Measurements from ENCODE around the gene SRC. TPM values are rescaled to one million over a fixed set of nuclear protein-coding genes. Genes with fewer than 3 reads are reported as not detected.

SRC gene
- total RNA-seq, 1 experiment from 2014 or later: 42.3 TPM

GRCh38 chr20:37319151-37319671, 26.7 kb upstream of the SRC start:
- TF ChIP-seq RAD21 (IDR thresholded peaks at IDR 0.05; ENCODE audit: low read depth) (no peak), SRF (IDR thresholded peaks at IDR 0.05; ENCODE audit: low read depth) (no peak), SP1 (IDR thresholded peaks at IDR 0.05; ENCODE audit: low read depth) (no peak), CBX3 (IDR thresholded peaks at IDR 0.05; ENCODE audit: low read depth) (no peak), POLR2A (IDR thresholded peaks at IDR 0.05; ENCODE audit: borderline replicate concordance, extremely low read depth, insufficient read depth, insufficient read length) (no peak), CEBPB (IDR thresholded peaks at IDR 0.05; ENCODE audit: low read depth) (no peak)
- Histone ChIP-seq H3K9ac (ENCODE audit: low read length) (no peak overlapping the region), H3K27me3 (ENCODE audit: insufficient read depth, low read length) (no peaks in the 10 kb centered on the region), H3K4me1 (ENCODE audit: control insufficient read depth in 1 of 2, insufficient read depth in 2 of 2, low read length in 2 of 2) (no peaks in the 10 kb centered on the region), H2AFZ (ENCODE audit: low read depth, low read length, poor library complexity, severe bottlenecking) (no peak overlapping the region), H4K20me1 (ENCODE audit: insufficient read depth) (no peaks in the 10 kb centered on the region), H3K36me3 (ENCODE audit: control insufficient read depth in 1 of 2, insufficient read depth in 2 of 2, low read length in 2 of 2) (peaks cover 0 to 8% of the 10 kb centered on the region in 2 experiments; a peak in 2 of 4 replicates), H3K4me3 (replicated peaks in 1 of 2; ENCODE audit: low read depth in 1 of 2, low read length in 2 of 2) (no peak overlapping the region), H3K79me2 (ENCODE audit: insufficient read depth, low read length) (0 out of 2 replicates have a peak, but pooled peaks cover 3% of the 10 kb centered on the region), H3K9me3 (ENCODE audit: control insufficient read depth in 1 of 2, insufficient read depth in 1 of 2, low read depth in 1 of 2, low read length in 2 of 2) (no peaks in the 10 kb centered on the region), H3K4me2 (ENCODE audit: low read length) (no peak overlapping the region), H3K27ac (ENCODE audit: low read depth, low read length) (no peak overlapping the region), H3K9me2 (ENCODE audit: insufficient read depth) (no peaks in the 10 kb centered on the region)
- ATAC-seq: no peak
- DNase-seq (ENCODE audit: low read depth, low spot score): no peak
- no TSS peak for BruUV-seq (replicated peaks)
- ChIA-PET RAD21 (ENCODE audit: low non-redundant PET in 1 of 2, low total read pairs in 2 of 2, uncharacterized antibody in 2 of 2, unreplicated experiment in 2 of 2) (no interaction called here), CTCF (no interaction called here), POLR2A (no interaction called here)
- intact Hi-C loops (cut with micrococcal nuclease): no loop called here

- no TSS peak for BruUV-seq (replicated peaks)
- TF ChIP-seq YY1 (IDR thresholded peaks at IDR 0.05; ENCODE audit: extremely low read depth, insufficient replicate concordance, low read depth, low read length): no peak
- no peak for TF ChIP-seq TCF7L2 (IDR thresholded peaks at IDR 0.05; ENCODE audit: borderline replicate concordance, extremely low read depth, insufficient read depth, insufficient read length)
- no peak for TF ChIP-seq SP1 (IDR thresholded peaks at IDR 0.05; ENCODE audit: low read depth)
- no peak for TF ChIP-seq FOSL1 (IDR thresholded peaks at IDR 0.05; ENCODE audit: low read depth)
- TF ChIP-seq JUND (IDR thresholded peaks at IDR 0.05): no peak
- TF ChIP-seq ATF3 (IDR thresholded peaks at IDR 0.05): no peak
- no peak for TF ChIP-seq EGR1 (IDR thresholded peaks at IDR 0.05; ENCODE audit: low read depth)
- no peak for TF ChIP-seq REST (IDR thresholded peaks at IDR 0.05; ENCODE audit: low read depth)
- Histone ChIP-seq H3K9me3 (ENCODE audit: control insufficient read depth in 1 of 2, insufficient read depth in 1 of 2, low read depth in 1 of 2, low read length in 2 of 2) (no peaks in the 10 kb centered on the region), H2AFZ (ENCODE audit: low read depth, low read length, poor library complexity, severe bottlenecking) (no peak overlapping the region), H4K20me1 (ENCODE audit: insufficient read depth) (no peaks in the 10 kb centered on the region), H3K4me1 (ENCODE audit: control insufficient read depth in 1 of 2, insufficient read depth in 2 of 2, low read length in 2 of 2) (no peaks in the 10 kb centered on the region), H3K9me2 (ENCODE audit: insufficient read depth) (no peaks in the 10 kb centered on the region), H3K4me2 (ENCODE audit: low read length) (no peak overlapping the region), H3K4me3 (replicated peaks in 1 of 2; ENCODE audit: low read depth in 1 of 2, low read length in 2 of 2) (no peak overlapping the region), H3K9ac (ENCODE audit: low read length) (no peak overlapping the region), H3K36me3 (ENCODE audit: control insufficient read depth in 1 of 2, insufficient read depth in 2 of 2, low read length in 2 of 2) (no peaks in the 10 kb centered on the region), H3K79me2 (ENCODE audit: insufficient read depth, low read length) (no peaks in the 10 kb centered on the region), H3K27ac (ENCODE audit: low read depth, low read length) (no peak overlapping the region), H3K27me3 (ENCODE audit: insufficient read depth, low read length) (no peaks in the 10 kb centered on the region)
- ChIA-PET CTCF (no interaction called here), RAD21 (ENCODE audit: low non-redundant PET in 1 of 2, low total read pairs in 2 of 2, uncharacterized antibody in 2 of 2, unreplicated experiment in 2 of 2) (no interaction called here), POLR2A (no interaction called here)
- no peak for DNase-seq (ENCODE audit: low read depth, low spot score)
- intact Hi-C loops (cut with micrococcal nuclease): no loop called here
- ATAC-seq: no peak
Measured at GRCh38 chr20:37323985-37324384, 22.0 kb upstream of the SRC start.

Measured in HCT116 (cell line).